Effector CD8-positive, alpha-beta T cell (primary cell): Measurements from ENCODE around the gene ENOX2.

Experiments used
- DNase-seq: peaks from one replicate; lab custom pipeline; 2025; lab: John Stamatoyannopoulos, UW

Gene ENOX2

DNA sequence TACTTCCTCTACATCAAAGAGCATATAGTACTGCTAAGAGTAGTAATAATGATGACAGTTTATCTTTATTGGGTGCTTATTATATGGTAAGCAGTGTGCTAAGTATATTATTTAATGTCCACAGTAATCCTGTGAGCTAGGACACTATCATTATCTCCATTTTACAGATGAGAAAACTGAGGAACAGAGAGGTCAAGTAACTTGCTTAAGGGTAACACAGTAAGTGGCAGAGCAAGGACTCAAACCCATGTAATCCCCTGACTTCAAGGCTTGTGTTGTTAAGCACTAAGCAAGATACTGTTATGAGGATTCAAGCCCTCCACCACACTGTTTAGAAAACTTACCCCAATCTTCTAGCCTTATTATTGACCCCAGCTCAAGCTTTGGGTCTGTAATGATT, 202.4 kb downstream of the ENOX2 start:
- no peak for DNase-seq

DNA sequence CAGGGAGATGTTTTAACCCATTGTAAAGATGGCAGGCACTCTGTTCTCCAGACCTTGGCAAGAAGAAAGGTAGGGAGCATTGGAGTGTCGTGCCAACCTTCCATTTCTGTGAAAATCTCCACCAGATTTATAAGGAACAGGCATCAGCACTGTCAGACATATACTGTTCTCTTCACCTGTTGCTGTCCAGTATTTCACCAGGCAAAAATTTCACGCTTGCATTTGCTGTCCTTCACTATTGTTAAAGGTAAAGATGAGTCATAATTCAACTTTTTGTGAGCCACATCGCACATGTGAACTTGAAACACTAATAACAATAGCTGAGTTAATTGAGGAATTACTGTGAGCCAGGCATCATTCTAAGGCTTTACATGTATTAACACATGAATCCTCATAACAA, 203.4 kb downstream of the ENOX2 start:
- no peak for DNase-seq

DNA sequence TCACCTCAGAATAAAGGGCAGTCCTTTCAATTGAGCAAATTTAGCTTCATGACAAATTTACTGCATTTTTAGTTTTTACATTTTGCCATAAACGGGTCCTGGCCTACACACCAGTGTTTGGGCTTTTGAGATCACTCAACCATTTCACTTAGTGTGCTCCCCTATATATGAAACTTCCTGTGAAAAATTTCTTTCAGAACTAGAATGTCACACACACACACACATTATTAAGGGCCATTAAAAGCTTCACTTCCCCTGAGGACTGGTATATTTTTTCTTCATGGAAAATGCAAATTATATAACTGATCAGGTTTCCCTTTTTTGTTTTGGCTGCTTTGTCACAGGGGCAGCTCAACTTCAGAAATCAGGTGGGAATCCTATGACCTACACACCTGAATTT, 206.5 kb downstream of the ENOX2 start:
- DNase-seq = no peak

DNA sequence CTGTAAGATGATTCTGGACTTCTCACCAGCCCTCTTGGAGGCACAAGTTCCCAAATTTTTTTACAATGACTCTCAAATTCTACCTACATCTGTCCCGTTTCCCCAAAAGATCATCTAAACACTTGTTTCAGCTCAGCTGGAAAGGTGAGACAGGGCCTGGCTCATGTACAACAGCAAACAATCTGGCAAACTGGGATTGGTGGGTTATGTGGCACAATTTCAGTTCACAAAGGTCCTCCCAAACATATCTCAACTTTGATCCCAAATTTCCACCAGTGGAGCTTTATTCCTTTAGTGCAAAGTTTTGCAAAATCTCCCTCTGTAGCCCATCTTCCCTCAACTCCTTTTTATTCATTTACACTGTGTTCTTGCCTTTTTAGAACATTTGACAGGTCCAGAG, 207.1 kb downstream of the ENOX2 start:
- DNase-seq = no peak

DNA sequence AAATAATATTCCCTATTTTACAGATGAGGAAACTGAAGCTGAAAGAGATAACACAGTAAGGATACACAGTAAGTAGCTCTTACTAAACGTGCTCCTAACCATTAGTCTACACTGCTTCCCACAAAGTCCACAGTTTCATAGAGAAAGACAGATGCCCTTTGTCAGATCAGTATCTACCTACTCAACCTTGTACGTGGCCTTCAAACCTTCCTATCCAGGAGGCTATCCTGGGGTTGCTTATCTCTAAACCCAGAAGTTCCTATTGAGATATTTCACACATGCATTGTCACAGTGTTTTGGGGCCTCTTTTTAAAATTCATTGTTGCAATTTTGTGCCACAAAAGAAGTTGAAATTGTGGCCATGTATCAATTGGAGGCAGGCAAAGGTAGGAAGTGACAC, 208.0 kb downstream of the ENOX2 start:
- no peak for DNase-seq

DNA sequence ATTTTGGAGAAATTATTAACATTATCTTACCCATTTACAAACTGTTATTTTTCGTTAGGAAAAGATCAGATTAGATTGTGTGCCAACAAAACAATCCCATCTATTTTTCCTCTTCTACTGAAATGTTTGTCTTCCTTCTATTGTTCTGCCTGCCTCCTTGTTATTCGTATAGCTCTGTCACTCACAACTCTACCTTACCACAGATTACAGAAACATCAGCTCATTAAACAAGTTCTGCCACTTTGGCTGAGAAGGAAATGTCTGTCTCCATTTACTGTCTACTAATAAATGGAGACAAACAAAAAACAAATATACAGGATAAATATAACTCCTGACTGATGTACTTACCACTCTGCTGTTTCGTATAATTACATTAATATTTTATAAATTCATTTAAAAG, 211.4 kb downstream of the ENOX2 start:
- DNase-seq = no peak

DNA sequence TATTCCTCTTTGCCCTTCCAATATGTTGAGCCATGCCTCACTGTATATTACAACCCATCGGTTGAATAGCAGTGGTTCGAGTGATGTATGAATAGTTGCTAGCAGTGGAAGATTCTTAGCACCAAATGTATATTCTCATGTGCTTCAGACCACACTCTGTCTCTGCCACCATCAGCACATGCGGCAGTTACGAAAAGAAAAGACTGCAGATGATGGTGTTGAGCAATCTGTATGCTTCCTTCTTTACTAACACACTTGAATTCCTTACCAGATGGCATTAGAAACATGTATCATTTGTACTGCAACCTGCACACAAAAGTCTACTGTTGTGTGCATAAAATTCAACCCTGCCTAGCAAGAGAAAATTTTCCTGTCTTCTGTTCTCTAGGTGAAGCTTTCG, 214.6 kb downstream of the ENOX2 start:
- DNase-seq = no peak

DNA sequence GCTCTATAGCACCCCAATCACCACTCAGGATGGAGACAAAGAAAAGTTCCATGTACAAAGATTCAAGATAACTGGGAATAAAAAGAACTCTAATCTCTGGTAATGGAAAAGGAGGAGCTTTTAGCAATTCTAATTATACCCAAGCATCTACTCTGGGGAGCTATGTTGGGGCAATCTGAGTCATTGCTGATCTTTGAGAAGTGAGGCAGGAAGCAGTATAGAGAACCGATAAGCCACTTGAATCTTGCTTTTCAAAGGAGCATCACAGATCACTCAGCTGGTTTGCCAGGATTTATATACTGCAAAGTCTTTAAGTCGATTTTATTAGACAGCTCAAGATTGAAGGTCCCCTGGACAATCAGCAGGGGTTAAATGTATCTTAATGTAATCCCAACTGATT, 220.0 kb downstream of the ENOX2 start:
- DNase-seq = no peak

DNA sequence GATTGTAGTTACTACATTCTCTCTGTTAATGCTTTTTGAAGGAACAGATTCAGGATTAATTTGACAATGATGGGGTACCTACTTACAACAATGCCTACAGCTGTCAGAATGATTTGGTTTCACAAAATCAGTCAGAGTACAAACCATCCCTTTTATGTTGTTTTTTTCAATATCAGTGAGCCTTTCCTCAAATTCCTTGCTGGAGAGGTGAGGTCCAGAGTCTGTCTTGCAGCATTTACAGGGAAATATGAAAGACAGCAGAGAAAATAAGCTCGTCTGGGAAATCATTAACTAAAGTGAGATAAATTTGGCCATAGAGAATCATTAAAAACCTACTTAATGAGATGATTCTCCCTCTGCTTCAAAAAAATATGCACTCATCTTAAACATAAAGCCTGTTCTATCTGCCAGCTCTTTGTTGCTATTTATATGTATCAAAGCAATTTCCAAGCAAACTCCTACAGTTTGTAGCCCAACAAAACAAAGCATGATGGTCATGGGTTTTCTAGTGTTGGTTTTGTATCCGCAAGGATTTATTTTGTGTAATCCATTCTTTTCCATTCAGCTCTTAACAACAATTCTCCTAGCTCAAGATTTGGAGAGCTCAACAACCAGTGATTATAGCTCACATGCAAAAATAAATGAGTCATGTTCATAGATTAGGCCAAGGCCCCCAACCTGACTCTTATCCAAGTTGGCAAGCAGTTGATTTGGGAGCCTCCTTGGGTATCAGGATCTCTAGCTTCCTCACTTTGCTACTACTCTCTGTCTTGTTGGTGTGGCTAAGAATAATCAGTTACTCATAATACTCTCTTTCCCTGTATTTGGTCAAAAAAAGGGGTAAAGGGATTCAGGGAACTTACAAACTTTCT, 222.6 kb downstream of the ENOX2 start:
- DNase-seq = no peak

DNA sequence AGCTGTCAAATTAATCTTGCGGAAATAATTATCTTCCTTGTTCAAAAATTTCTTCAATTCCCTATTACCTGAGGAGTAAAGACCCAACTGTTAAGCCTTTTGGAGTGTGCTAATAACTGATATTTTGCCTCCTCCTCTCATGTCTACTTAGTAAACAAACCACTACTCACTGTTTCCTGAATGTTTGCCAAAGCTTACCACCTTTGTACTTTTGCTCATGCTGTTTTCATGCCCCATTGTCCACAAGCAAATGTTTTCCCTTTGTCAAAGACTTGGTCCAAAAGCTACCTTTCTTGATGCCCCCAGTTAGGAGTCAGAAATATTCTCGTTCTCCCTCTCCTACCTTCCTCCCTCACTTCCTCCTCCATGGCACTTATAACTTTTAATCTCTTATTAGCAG, 226.1 kb downstream of the ENOX2 start:
- no peak for DNase-seq

DNA sequence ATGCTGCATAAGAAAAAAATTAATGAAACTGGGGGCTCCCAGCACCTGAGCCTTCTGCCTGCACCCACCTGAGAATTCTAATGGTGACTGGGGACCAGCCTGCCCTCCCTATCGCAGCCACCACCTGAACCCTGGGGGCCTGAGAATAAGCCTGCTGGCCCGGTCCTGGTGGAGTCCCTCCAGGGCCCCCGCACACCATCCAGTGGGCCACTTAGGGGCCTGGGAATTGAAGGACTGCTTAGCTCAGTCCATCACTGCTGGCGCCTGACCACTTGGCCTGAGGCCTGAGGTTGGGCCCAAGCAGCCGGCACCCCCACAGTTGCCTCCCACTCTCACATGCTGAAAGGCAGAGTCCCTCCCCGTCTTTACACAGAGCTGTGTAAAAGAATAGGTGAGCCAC, 230.8 kb downstream of the ENOX2 start:
- DNase-seq = no peak

DNA sequence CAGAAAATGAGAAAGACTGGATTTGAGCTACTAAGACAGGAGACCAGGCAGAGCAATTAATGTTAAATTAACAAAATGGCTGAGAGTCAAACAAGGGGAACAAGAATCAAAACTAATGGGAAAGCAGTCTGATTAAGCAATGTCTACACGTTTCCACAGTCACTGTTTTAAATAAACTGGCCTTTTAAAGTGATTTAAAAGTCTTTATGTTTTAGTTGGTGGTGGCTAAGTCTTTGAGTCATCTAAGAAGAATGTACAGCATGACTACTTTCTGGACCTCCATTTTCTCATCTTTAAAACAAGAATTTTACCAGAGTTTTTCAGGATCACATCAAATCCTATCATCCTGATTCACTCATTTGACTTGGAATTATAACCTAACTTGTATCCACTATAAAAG, 233.8 kb downstream of the ENOX2 start:
- no peak for DNase-seq

DNA sequence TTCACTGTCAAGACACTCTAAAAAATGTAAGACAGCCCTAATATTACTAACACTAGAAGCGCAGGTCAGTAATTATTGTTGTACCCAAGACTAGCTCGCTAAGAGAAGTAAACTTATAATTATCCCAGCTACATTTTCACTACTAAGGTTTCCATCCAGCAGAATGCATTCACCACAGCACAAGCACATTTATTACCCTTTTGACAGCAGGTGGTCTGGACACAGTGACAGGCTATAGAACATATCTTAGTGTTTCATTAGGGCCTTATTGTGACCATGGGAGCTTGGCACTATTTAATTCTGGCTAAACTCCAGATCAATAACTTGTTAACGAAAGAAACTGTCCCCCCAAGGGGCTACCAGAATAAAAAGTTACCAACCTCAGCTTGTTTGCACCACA, 237.7 kb downstream of the ENOX2 start:
- no peak for DNase-seq

DNA sequence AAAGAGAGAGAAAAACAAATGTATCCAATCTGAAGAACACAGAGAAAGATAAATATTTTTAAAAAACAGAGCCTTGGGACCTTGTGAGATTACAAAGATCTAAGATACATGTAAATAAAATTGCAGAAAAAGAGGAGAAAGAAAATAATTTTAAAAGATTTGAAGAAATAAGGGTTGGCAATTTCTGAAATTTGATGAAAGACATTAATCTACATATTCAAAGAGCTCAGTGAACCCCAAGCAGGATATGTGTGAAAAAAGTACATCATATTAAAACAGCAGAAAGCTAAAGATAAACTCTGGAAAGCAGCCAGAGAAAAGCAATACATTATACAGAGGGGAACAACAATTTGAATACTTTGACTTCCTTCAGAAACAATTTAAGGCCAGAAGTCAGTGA, 244.7 kb downstream of the ENOX2 start:
- no peak for DNase-seq

DNA sequence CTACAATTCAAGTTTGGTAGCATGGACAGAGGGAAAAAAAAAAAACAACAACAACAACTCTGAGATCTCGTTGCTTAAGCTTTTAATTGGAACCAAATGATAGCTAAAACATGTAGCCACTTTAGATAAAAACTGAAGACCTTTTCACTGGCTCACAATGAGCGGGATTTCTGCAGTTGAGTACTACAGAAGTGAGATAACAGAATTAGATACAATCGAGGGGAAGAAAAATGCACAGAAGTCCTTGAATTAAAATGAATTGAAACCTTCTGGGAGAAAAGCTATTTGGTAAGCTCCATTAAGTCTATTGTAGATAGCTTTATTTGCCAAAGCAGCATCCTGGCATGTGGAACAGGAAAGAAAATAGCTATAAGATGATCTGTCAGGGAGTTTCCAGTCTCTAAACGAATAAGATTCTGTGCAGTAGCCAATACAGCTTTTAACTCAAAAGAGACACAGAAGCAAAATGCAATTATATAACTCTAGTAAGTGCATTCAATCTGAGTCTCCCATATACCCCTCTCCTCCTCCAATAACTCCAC, 248.5 kb downstream of the ENOX2 start:
- no peak for DNase-seq

DNA sequence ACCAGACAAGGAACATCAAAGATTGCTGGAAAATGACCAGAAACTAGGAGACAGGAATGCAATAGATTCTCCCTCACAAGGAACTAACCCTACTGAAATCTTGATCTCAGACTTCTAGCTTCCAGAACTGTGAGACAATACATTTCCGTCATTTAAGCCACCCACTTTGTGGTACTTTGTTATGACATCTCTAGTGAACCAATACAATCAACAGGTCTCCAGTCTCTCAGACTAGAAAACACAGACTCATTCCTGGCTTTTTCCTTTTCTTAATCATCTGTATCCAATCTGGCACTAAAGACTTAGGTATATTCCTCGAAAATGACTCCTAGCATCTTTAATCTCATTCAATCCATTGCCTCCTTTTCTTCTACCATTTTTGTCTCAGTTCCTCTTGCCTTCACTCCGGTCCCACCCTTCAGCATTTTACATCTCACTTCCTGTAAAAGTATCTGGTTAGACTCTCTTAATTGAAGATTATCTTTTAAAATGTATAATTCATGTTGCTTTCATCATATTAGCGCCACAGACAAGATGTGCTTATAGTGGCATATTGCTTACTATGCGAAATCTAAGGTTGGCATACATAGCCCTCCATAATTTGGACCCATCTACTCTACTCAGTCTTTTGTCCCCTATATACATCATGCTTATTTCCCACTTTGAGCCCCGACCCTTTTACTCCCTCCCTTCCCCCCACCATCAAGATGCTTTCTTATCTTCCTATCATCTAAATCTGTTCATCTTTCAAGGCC, 250.0 kb downstream of the ENOX2 start:
- no peak for DNase-seq

DNA sequence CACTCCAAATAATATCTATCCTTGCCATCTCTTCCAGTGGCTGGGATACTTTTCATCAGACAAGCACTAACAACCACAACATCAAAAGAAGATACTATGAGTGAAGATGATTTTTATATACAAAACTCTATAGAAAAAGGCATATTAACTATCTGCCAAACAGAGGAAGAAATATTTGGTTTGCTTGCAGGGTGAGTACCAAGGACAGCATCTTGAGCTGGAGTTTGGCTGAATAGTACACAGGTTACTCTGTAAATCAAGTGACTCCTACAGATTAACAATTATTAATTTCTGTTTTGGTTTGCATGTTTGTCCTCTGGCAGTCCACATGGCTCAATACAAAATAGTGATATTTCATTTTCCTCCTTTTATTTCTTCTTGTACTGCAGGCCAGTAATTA, 253.3 kb downstream of the ENOX2 start:
- no peak for DNase-seq

DNA sequence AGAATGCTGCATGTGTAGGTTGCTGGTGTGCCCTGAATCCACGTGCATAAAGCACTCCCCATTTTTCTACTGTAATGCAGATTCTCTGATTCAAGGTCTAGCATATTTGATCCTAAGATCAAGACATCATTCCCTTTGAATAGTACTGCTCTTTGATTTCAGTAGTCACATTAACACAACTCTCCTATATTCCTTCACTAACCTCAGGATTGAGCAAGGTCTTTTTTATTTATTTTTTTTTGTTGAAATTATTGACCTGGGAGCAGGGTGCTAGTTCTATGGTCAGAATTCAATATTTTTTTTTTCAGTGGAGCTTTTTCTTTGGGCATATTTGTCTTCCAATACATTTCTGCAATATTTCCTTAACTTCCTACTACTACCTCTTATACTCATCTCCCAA, 255.5 kb downstream of the ENOX2 start:
- DNase-seq = no peak

DNA sequence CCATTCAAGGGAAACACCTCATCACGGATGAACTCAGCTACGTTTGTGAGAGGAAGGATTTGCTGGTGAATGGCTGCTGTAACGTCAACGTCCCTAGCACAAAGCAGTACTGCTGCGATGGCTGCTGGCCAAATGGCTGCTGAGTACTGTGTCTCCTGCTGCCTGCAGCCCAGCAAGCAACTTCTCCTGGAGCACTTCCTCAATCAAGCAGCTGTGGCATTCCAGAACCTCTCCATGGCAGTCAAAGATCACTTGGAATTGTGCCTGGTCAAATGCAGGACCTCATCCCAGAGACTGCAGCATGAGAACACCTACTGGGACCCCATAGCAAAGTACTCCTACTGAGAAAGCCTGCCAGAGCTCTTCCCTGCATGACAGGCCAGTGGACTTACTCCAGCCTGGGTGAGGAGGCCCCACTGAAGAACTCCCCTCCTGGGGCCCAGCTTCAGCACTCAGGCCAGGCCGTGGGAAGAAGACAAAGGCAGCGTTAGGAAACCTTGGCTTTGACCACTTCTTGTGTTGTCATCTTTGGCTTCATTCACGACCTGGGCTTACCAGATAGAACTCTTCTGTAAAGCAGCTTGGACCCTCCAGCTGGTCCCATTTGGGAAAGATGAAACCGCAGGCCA, 256.9 kb downstream of the ENOX2 start:
- no peak for DNase-seq

DNA sequence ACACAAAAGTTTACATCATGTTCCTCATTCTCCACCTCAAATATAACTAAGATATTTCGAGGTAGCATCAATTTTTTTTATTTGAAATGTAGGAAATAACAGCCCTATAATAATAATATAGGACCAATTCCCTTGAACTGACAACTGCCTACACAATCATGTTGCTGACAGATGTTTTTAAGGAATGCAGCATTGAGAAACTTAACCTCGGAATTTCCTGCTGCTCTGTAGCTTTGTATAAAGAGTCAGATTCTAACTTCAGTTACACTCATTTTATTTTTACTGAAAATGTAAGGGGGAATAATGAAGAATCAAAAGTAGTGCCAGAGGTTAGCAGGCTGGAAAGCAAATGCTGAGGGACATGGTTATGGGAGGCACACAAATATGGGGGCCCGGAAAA, 265.4 kb downstream of the ENOX2 start:
- no peak for DNase-seq

DNA sequence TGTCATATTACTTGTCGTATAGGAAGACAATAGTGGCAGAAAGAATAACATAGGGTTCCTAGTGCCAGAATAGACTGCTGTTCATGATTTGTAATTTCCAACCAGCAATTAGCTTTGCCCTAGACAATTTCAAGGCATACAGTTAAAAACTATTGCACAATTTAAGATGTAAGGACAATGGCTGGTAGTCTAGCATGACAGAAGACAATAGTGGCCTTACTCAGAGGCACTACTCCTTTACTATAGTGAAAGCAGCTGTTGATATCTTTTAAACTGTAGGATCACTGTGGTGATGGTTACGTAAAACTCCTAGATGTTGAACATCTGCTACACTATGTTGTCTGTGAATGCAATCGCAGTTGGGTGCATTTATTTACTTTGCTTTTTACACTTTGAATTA, 266.7 kb downstream of the ENOX2 start:
- DNase-seq = no peak

DNA sequence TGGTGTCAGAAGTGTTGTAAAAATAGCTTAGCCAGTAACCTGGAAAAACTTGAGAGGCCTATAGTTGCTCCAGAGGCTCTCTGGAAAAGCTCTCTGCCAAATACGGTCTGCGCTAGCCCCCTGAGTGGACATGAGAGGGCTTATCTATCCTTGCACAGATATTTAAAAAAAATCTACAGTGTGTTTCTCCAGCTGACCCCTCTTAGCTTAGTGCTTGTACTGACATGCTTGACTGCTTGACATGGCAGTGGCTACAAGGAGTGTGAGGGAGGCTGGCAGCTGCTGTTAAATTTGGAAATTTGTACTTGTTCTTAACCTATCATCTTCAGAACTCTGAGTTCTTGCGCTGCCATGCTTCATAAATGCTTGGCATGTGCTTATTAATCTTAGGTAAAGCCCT, 272.0 kb downstream of the ENOX2 start:
- DNase-seq = no peak

DNA sequence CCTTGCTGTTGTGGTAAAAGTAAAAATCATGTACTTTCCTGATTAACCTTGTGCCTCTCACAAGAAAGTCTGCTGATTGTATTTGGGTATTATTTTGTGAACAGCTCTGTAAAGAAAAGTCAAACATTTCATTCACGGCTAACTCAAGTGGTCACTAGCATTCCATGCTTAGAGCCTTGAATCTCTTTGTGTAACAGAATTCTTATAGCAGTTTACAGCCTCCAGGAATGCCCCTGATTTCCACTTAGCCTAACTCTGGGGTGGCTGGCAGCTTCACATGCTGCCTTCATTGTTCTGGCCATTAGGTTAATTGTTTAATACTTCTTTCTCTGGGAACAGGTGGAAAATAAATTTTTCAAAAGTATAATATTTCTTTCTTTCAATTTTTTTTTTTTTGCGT, 274.5 kb downstream of the ENOX2 start:
- DNase-seq = no peak
